Measurements from ENCODE around the gene LMX1B. TPM values are rescaled to one million over a fixed set of nuclear protein-coding genes. Genes with fewer than 3 reads are reported as not detected.
A peak's percentile ranks its signal among the peaks of the same experiment; 100 is the strongest.

LMX1B gene
- polyA plus RNA-seq, 1 of the 3 experiments (the other 2 are of a cell fraction), result not detected

- no peaks in the 10 kb centered on the region for H3K9me2 ChIP-seq
- TF ChIP-seq POLR2AphosphoS5 (IDR thresholded peaks at IDR 0.05; ENCODE audit: low read depth, low read length), result no peak
- H3F3A ChIP-seq (replicated peaks; ENCODE audit: insufficient read depth), result no peaks in the 10 kb centered on the region
- peak; percentile 10 for DNase-seq
- 36% methylated on average over 5 of the region's 5 CpGs for WGBS (ENCODE audit: low lambda C conversion rate)
- H3K79me2 ChIP-seq (ENCODE audit: insufficient read depth), result no peaks in the 10 kb centered on the region
- no peak overlapping the region for H3K4me3 ChIP-seq (ENCODE audit: low read depth in 2 of 2, low read length in 1 of 2)
- H3K4me2 ChIP-seq, result no peak overlapping the region
- H3K4me1 ChIP-seq (ENCODE audit: control insufficient read depth in 1 of 2, insufficient read depth in 2 of 2, low read depth in 1 of 2, low read length in 1 of 2), result no peaks in the 10 kb centered on the region
- no peaks in the 10 kb centered on the region for H4K20me1 ChIP-seq (ENCODE audit: insufficient read depth)
- ChIA-PET POLR2A (no interaction called here), CTCF (interaction anchor here (10.9 kb wide), 1 partner anchor 10 kb away, joined by 136 read pairs; no protein-coding TSS in a partner anchor)
- peaks cover 39% of the 10 kb centered on the region; the same call in 1 of the 2 replicates for H3K27me3 ChIP-seq (ENCODE audit: insufficient read depth)
- H3K9ac ChIP-seq, result no peak overlapping the region
- H3K27ac ChIP-seq (ENCODE audit: low read depth in 2 of 2, low read length in 1 of 2), result no peak overlapping the region
- no peaks in the 10 kb centered on the region for H3K9me3 ChIP-seq
- no peak overlapping the region for H2AFZ ChIP-seq (ENCODE audit: low read depth)
- H3K36me3 ChIP-seq (replicated peaks in 1 of 2; ENCODE audit: control insufficient read depth in 1 of 2, insufficient read depth in 2 of 2, low read length in 1 of 2), result no peaks in the 10 kb centered on the region
Observed at GRCh38 chr9:126698756-126699155, 85.0 kb downstream of the LMX1B start.

- Histone ChIP-seq H3K36me3 (replicated peaks in 1 of 2; ENCODE audit: control insufficient read depth in 1 of 2, insufficient read depth in 2 of 2, low read length in 1 of 2) (no peaks in the 10 kb centered on the region), H3K27me3 (ENCODE audit: insufficient read depth) (peaks cover 39% of the 10 kb centered on the region; the same call in 1 of the 2 replicates), H3K4me1 (ENCODE audit: control insufficient read depth in 1 of 2, insufficient read depth in 2 of 2, low read depth in 1 of 2, low read length in 1 of 2) (no peaks in the 10 kb centered on the region; a peak in 1 of 4 replicates), H3K9me2 (no peaks in the 10 kb centered on the region), H3K4me3 (ENCODE audit: low read depth in 2 of 2, low read length in 1 of 2) (no peak overlapping the region), H3K9ac (no peak overlapping the region), H4K20me1 (ENCODE audit: insufficient read depth) (no peaks in the 10 kb centered on the region), H3K27ac (ENCODE audit: low read depth in 2 of 2, low read length in 1 of 2) (no peak overlapping the region), H2AFZ (ENCODE audit: low read depth) (no peak overlapping the region), H3K4me2 (no peak overlapping the region), H3F3A (replicated peaks; ENCODE audit: insufficient read depth) (no peaks in the 10 kb centered on the region), H3K79me2 (ENCODE audit: insufficient read depth) (no peaks in the 10 kb centered on the region), H3K9me3 (no peaks in the 10 kb centered on the region)
- CTCF ChIA-PET, result interaction anchor here (1.0 to 10.9 kb wide), 3 partner anchors 11 to 89 kb away, joined by 5 to 502 read pairs (median 136); no protein-coding TSS in a partner anchor
- WGBS (ENCODE audit: low lambda C conversion rate), result 58% methylated on average over 9 of the region's 10 CpGs
- POLR2A ChIA-PET, result no interaction called here
- TF ChIP-seq SIN3A (IDR thresholded peaks at IDR 0.05; ENCODE audit: borderline replicate concordance, low read depth, low read length) (no peak), MAX (IDR thresholded peaks at IDR 0.05; ENCODE audit: low read depth) (no peak), RCOR1 (IDR thresholded peaks at IDR 0.05; ENCODE audit: low read length) (no peak), ZBTB33 (IDR thresholded peaks at IDR 0.05; ENCODE audit: borderline replicate concordance, low read depth) (no peak), RFX5 (IDR thresholded peaks at IDR 0.05; ENCODE audit: low read length) (no peak), FOSL2 (IDR thresholded peaks at IDR 0.05; ENCODE audit: borderline replicate concordance, low read depth) (no peak), POLR2AphosphoS5 (IDR thresholded peaks at IDR 0.05; ENCODE audit: low read depth, low read length) (no peak), RXRA (IDR thresholded peaks at IDR 0.05; ENCODE audit: borderline replicate concordance, low read depth) (no peak), TEAD4 (IDR thresholded peaks at IDR 0.05; ENCODE audit: borderline replicate concordance, insufficient read depth) (no peak), REST (IDR thresholded peaks at IDR 0.05; ENCODE audit: low read depth, low read length) (no peak)
- peak; percentile 20 for DNase-seq
Observed at GRCh38 chr9:126699401-126699881, 85.7 kb downstream of the LMX1B start.

All from SK-N-SH (cell line).